ENCODE results near the gene GADD45G. TPM values are rescaled to one million over a fixed set of nuclear protein-coding genes. Genes with fewer than 3 reads are reported as not detected.

GADD45G gene
- total RNA-seq, 1 donor from 2014 or later = 5.2 TPM

DNA sequence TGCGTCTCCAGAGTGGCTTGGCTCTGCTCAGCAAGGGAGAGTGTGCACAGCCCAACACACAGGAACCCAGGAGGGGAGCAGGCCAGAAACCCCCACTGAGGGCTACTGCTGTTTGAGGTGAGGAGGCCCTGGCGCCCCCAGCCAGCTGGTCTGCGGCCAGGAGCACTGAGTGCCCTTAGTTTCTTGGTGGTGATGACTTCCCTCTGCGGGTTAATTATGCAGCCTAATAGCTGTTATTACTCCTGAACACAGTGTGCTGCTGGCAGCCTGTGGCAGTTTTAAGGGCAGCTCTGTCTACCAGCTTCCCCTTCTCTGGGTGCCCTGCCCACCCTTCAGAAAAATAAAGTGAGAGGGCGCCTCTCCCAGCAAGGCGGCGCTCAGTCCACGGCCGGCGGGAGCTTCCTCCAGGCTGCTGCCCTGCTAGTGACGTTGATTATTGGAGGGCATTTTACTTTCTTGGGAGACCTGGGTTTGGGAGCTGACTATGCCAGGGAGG, 19.2 kb downstream of the GADD45G start:
- H2AFZ ChIP-seq (ENCODE audit: low read depth, low read length) = no peak overlapping the region
- peaks cover under 1% of the 10 kb centered on the region for H3K9me3 Mint-ChIP-seq (ENCODE audit: unreplicated experiment)
- H3K27ac Mint-ChIP-seq (ENCODE audit: unreplicated experiment) = no peak overlapping the region
- no peak overlapping the region for H3K4me2 ChIP-seq (ENCODE audit: low read length)
- no peaks in the 10 kb centered on the region for H3K36me3 Mint-ChIP-seq (ENCODE audit: low read depth, unreplicated experiment)
- H3K9me3 ChIP-seq (ENCODE audit: insufficient read depth, low read depth, low read length) = no peaks in the 10 kb centered on the region
- peaks cover 4% of the 10 kb centered on the region for H3K4me1 Mint-ChIP-seq (ENCODE audit: low read depth, unreplicated experiment)
- no peaks in the 10 kb centered on the region for H4K20me1 ChIP-seq (ENCODE audit: insufficient read depth, low read length)
- TF ChIP-seq, protein P1, sequence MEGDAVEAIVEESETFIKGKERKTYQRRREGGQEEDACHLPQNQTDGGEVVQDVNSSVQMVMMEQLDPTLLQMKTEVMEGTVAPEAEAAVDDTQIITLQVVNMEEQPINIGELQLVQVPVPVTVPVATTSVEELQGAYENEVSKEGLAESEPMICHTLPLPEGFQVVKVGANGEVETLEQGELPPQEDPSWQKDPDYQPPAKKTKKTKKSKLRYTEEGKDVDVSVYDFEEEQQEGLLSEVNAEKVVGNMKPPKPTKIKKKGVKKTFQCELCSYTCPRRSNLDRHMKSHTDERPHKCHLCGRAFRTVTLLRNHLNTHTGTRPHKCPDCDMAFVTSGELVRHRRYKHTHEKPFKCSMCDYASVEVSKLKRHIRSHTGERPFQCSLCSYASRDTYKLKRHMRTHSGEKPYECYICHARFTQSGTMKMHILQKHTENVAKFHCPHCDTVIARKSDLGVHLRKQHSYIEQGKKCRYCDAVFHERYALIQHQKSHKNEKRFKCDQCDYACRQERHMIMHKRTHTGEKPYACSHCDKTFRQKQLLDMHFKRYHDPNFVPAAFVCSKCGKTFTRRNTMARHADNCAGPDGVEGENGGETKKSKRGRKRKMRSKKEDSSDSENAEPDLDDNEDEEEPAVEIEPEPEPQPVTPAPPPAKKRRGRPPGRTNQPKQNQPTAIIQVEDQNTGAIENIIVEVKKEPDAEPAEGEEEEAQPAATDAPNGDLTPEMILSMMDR (IDR thresholded peaks at IDR 0.05; ENCODE audit: insufficient read depth, low read depth, low read length) = no peak
- no peak for TF ChIP-seq EZH2 (IDR thresholded peaks at IDR 0.05; ENCODE audit: insufficient read depth, low read length)
- no peak for FAIRE-seq
- H3K36me3 ChIP-seq (ENCODE audit: insufficient read depth, low read length) = no peaks in the 10 kb centered on the region
- H3K79me2 ChIP-seq (ENCODE audit: insufficient read depth, low read length) = no peaks in the 10 kb centered on the region
- DNase-seq (ENCODE audit: low read depth) = no peak
- H3K4me1 ChIP-seq (ENCODE audit: insufficient read depth, low read length) = no peaks in the 10 kb centered on the region
- no peak overlapping the region for H3K4me3 Mint-ChIP-seq (ENCODE audit: unreplicated experiment)
- peaks cover 88% of the 10 kb centered on the region for H3K27me3 Mint-ChIP-seq (ENCODE audit: low read depth, unreplicated experiment)
- no peak overlapping the region for H3K27ac ChIP-seq (ENCODE audit: low read depth, low read length)
- no peak overlapping the region for H3K4me3 ChIP-seq (ENCODE audit: insufficient read depth, low read depth, low read length)
- peaks cover 13% of the 10 kb centered on the region for H3K27me3 ChIP-seq (ENCODE audit: insufficient read depth, low read length)
- H3K9ac ChIP-seq (ENCODE audit: low read length) = no peak overlapping the region

DNA sequence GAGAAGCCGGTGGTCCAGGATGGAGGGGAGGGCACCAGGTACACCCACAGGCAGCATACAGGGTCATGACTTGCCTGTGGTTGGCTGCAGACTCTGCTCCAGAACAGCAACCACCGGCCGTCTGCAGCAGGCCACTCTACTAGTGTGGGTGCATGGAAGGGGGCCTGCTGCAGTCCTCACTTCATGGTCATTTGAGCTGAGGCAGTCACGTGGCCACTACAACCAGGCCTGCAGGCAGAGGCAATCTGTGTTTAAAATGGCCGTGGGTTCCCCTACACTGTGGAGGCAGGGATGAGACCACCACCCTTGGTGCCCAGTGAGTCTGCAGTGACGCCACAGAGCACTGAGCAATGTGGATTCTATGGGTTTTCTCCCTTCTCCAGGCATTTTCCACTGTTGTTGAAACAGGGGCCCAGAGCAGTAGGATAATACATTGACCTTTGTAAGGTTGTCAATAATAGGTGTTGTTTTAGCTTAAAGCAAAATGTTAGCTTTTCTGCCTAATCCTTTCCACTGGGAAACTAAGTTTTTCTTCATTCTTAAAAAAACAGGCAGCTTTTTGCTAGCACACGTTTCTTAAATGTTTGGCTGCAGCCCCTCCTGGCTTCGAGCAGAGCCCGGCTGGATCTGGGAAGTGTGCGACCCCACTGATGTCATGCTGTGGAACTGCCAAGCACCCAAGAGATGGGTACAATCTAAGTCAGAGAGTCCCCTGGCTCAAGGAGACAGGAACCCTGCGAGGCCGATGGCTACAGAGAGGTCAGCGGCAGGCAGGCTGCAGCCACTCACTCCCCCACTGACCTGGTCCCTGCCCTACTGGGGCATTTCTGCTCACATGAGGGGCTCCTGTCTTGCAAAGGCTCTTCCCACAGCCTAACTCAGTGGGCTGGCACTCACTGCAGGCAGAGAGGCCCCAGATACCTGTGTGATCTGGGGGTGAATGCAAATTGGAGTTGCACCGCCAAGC, 21.2 kb downstream of the GADD45G start:
- Histone ChIP-seq H3K27ac (ENCODE audit: low read depth, low read length) (no peak overlapping the region), H2AFZ (ENCODE audit: low read depth, low read length) (no peak overlapping the region), H3K79me2 (ENCODE audit: insufficient read depth, low read length) (no peaks in the 10 kb centered on the region), H3K27me3 (ENCODE audit: insufficient read depth, low read length) (peaks cover 16% of the 10 kb centered on the region), H3K4me3 (ENCODE audit: insufficient read depth, low read depth, low read length) (no peak overlapping the region), H3K9me3 (ENCODE audit: insufficient read depth, low read depth, low read length) (no peaks in the 10 kb centered on the region), H3K9ac (ENCODE audit: low read length) (no peak overlapping the region), H4K20me1 (ENCODE audit: insufficient read depth, low read length) (no peaks in the 10 kb centered on the region), H3K36me3 (ENCODE audit: insufficient read depth, low read length) (no peaks in the 10 kb centered on the region), H3K4me1 (ENCODE audit: insufficient read depth, low read length) (no peaks in the 10 kb centered on the region), H3K4me2 (ENCODE audit: low read length) (no peak overlapping the region)
- no peak for TF ChIP-seq EZH2 (IDR thresholded peaks at IDR 0.05; ENCODE audit: insufficient read depth, low read length)
- TF ChIP-seq, protein P1 (IDR thresholded peaks at IDR 0.05; ENCODE audit: insufficient read depth, low read depth, low read length) = no peak
- DNase-seq (ENCODE audit: low read depth) (no peak), FAIRE-seq (no peak)
- H3K9me3 Mint-ChIP-seq (ENCODE audit: unreplicated experiment) = no peaks in the 10 kb centered on the region
- peaks cover 8% of the 10 kb centered on the region for H3K4me1 Mint-ChIP-seq (ENCODE audit: low read depth, unreplicated experiment)
- no peaks in the 10 kb centered on the region for H3K36me3 Mint-ChIP-seq (ENCODE audit: low read depth, unreplicated experiment)
- no peak overlapping the region for H3K27ac Mint-ChIP-seq (ENCODE audit: unreplicated experiment)
- peaks cover 81% of the 10 kb centered on the region for H3K27me3 Mint-ChIP-seq (ENCODE audit: low read depth, unreplicated experiment)
- no peak overlapping the region for H3K4me3 Mint-ChIP-seq (ENCODE audit: unreplicated experiment)

Measured in astrocyte (in vitro differentiated cells and primary cell).